Measurements from ENCODE around the gene ESPN.

The ESPN gene

DNA sequence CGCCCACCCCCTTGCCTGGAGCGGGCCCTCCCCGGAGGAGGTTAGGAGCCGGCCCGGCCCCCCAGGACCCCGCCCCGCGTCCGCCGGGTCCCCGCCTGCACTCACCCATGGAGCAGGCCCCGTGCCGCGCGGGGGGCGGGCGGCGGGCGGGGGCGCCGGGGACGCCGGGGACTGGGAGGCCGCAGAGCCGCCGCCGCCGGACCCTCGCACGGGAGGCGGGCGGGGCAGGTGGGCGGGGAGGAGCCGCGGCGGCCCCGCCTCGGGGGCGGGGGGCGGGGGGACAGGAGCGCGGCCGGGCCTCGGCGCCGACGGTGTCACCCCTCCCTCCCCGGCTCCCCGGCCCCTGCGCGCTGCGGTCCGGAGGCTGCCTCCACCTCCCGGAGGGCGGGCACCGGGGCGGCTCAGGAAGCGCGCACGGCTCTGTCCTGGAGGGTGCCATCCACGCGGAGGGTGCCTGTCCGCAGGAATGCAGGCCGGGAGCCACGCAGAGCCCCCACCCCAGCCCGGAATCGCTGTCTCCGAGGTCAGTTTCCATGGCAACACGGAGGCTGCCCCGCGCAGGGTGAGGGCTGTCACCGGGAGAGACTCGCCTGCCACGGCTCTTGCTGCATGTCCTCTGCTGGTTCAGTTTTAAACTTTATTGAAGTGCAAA lies 72.8 kb downstream of the ESPN start:
- DNase-seq (ENCODE audit: low spot score): peak; percentile 81

DNA sequence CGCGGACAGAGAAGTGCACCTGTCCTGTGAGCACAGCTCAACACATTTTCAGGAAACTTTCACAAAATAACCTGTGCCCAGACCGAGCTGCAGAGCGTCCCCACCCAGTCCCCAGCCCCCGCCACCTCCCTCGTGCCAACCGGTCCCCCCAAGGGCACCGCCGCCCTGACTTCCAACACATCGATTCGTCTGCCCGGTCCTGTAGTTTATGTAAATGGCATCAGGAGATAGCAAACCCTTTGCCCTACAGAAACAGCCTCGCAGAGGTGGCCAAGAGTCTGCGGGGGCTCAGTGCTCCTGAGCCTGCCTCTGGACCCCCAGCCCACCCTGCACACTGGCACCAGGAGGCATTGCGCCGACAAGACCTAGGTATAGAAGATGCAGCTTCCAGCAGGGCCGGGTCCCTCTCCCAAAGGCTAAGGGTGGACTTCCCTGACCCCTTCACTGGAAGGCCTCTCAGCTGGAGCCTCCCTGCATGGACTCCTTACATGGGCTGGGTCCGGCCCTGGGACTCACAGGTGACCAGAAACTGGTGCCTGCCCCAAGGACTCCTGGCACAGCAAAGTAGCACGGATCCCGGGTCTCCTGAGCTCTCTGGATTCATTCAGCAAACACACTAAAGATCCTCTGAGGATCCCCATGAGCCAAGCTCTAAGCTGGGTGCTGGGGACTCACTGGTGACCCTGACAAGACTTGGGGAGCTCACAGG lies 73.4 kb downstream of the ESPN start:
- no peak for DNase-seq (ENCODE audit: low spot score)

DNA sequence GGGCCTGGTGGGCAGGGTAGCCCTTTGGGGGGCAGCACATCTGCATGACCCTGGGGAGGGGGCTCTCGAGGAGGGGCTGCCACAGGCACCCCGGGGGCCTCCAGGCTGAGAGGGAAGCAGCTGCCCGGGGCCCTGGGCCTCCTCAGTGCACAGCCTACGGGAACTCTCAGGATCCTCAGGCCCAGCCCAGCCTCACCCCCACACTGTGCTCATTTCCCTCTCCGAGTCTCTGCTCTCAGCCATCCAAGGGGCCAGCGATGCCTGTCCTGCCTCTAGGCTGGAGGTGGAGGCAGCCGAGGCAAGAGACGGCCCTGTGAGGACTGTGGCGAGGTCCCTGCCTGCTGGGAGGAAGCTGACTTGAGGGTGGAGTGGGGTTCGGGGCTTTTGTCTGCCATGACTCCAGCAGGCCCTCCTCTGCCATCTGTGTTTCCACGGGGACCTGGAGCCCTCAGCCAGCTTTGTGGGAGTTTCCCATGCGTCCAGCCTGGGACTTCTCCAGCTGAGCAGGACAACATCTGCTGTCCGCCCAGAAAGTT lies 74.1 kb downstream of the ESPN start:
- no peak for DNase-seq (ENCODE audit: low spot score)

DNA sequence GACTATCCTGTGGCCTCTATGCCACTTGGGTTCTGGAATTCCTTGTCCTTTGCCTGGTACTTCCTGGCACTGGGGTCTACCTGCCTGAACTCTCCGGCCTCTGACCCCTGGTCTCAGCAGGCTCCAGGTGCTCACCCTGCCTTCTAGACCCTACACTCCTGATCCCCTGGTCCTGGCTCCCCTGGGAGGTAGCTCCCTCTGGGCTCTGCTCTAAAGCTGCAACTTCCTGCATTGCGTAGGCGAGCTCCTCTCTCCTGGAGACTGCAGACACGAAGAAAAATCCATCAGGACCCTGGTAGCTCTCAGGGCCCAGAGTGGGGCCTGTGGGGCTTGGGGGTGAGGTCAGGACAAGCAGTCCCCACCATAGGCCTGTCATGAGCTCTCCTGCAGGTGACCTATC lies 74.7 kb downstream of the ESPN start:
- no peak for DNase-seq (ENCODE audit: low spot score)

DNA sequence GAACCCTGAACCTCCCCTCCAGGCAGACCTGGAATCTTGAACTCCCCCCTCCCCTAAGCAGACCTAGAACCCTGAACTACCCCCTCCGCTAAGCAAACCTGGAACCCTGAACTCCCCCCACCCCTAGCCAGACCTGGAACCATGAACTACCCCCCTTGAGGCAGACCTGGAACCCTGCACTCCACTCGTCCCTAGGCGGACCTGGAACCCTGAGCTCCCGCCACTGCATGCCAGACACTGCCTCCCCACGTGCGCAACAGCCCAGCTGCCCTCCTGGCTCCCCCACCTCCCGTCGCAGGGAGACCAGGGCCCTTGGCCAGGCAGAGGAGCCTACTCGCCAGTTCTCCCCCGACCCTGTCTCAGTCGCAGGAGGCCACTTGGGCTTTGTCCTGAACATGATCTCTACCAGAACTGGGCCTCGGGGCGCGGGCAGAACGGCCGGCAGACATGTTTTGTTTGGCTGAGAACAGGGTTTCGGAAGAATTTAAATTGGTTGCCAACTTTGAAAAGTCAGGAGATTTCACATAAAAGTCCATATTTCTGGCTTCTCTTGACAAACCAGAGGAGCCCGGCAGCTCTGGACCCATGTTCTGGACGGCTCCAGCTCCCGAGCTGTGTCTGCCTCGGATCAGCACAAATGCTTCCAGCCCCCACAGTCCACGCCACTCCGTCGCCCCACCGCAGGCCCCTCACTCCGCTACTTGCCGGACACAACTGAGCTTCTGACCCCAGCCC lies 76.1 kb downstream of the ESPN start:
- no peak for DNase-seq (ENCODE audit: low spot score)

DNA sequence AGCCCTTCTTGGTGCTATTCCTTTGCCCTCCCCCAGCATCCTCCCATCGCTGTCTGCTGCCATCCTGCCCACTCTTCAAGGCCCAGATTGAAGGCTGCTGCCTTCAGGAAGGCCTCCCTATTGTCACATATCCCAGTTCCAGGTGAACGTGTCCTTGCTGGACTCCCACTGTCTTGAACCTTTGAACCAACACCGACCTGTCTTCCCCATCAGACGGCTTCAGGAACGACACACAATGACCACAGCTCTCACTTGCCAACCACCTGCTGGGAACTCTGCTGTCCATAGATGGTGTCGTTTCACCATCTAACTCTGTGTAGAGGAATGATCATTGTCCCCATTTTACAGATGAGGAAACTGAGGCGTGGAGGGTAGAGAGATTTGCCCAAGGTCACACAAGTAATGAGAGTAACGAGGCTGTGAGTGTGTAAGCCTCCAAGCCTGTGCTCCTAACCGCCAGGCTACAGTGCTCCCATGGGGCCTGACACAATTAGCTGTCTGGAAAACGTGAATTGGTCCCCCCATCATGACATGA lies 76.8 kb downstream of the ESPN start:
- no peak for DNase-seq (ENCODE audit: low spot score)

DNA sequence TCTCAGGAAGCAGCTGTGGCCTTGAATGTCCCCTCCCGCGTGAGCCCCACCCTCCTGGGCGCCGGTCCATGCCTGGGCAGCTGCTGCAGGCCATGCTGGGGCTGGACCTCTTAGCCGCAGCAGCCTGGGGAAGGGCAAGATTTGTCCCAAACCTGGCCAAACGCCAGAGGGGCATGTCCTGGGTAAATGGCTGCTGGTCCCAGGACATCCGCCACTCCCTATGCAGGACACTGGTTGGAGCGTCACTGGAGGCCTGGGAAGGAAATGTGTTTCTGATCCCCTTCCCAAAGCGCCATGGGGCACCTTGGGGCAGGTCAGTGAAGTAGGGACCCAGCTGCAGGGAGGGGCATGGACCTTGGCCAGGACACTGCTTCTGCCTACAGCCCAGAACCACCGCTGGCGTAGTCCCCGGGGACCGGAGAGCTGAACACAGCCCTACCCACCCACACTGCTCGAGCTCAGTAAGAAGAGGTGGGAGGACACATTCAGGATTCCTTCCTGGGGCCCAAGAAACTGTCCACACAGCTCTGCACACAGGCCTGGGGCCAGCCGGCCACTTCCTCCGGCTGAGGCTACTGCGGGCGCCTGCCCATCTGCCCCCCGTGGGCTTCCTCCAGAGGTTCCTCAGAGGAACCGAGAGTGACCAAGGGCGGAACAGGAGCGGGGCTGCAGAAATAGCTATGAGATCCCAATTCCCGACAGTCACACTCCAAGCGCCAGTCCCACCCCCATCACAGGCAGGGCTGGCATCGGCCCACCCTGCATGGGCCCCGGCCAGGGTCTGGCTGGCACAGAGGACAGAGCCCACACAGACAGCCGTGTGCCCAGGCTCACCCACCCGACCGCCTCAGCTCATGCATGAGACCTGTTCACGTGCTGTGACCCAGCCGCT lies 77.7 kb downstream of the ESPN start:
- no peak for DNase-seq (ENCODE audit: low spot score)

DNA sequence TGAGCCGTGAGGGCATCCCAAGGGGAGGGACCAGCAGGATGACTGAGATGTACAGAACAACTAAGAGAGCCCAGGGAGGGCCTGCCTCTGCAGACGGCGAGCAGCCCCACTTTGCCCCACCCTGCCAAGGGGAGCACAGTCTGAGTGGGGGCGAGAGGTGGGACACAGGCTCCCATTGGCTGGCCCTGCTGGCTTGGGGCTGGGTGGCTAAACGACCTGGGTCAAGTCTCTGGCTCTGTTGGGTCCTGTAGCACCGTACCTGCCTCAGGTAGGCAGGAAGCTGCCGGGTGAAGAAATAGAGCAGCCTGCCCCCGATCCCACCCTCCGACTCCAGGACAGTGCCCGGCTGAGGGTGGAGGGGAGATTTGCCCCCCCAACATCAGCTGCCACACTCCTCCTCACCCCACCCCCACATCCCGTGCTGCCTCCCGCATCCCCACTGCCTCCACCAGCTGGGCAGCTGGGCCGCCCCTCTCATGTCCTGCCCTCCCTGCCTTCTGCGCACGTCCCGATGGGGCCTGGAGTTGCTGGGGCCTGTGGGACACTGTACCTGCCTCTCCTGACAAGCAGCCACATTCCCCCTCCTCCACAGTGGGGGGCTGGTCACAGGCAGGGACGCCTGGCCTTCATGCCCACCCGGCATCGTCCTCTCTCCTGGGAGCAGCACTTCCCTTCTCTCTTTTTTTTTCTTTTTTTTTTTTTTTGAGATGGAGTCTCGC lies 79.5 kb downstream of the ESPN start:
- no peak for DNase-seq (ENCODE audit: low spot score)

DNA sequence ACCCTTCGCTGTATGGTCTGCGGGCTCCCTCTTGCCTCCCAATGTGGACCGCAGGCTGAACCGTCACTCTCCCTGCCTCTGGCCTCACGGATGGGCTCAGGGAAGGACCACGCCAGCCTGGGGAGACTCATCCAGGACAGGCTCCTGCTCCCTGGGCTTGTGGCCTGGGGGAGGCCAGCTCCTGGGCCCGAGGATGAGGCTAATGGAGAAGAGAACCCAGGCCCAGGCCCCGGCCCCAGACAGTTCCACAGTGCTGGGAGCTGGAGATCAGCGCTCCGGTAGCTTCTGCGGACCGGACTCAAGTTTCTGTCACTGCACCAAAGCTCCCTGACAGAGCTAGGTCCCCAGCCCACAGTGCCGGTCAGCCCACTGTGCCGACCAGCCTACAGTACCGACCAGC lies 80.3 kb downstream of the ESPN start:
- DNase-seq (ENCODE audit: low spot score): no peak

DNA sequence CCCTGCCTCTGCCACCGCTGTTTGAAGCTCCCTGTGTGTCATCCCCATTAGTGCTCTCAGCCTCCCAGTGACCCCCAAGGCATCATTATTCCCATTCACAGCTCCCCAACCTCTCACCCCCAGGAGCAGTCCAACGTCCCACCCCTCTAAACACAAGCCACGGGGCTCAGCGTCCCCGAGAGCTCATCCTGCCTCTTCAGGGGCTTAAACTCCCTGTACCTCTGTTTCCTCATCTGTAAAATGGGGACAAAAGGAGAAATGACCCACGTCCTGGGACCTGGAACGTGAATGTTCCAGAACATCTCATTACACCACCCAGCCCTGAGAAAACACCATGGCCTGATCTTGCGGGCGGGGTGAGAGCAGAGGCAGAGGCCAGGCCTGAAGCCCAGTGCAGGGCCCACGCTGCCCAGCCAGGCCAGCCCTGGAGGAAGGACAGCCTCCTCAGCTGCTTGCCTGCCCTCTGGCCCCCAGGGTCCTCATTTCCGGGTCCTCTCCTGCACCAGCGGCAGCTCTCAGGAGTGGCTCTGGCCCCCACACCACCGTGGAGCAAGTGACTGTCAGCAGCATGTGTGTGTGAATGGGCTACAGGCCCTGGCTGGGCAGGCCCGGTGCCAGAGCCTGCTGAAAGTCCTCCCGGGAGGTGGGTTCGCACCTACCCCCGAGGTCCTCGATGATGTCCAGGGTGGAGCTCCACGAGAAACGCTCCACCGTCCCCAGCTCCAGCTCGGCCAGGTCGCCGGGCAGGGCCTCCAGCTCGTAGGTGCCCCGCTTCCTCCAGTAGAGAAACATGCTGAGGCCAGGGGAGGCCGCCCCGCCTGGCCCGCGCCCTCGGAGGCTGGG lies 81.0 kb downstream of the ESPN start:
- no peak for DNase-seq (ENCODE audit: low spot score)

DNA sequence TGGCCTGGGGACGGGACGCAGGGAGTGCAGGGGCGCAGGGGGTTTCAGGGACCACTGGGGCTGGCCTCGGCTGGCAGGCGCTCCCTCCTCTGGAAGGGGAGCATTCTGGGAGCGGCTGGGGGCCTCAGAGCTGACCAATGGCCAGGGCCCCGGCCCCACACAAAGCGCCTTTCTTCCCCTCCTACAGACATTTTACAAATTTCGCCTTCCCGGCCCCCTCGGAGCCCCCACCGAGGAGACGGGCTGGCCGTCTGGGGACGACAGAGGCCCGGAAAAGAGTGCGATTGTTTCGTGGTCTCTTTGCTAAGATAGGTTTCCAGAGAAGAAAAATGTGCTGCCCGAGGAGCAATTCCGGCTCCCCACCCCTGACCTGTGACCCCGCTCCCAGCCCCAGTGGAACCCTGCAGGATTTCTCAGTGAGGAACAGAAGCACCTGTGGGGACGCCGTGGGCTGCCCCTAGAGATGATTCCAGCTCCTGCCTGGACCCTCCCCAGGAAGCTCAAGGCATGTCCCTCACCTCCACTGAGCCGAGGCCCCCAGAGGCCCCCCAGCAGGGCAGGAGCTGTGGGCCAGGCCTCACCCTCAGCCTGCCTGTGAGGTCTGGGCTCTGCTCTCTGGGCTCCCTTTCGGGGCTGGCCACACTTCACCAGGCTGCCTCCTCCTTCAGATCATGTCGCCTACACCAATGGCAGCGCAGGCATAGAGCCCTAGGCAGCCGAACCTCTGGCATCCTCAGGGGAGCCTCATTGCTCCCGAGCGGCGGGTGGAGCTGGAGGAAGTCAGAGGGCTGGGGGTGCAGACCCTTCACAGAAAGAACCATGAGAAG lies 81.8 kb downstream of the ESPN start:
- no peak for DNase-seq (ENCODE audit: low spot score)

DNA sequence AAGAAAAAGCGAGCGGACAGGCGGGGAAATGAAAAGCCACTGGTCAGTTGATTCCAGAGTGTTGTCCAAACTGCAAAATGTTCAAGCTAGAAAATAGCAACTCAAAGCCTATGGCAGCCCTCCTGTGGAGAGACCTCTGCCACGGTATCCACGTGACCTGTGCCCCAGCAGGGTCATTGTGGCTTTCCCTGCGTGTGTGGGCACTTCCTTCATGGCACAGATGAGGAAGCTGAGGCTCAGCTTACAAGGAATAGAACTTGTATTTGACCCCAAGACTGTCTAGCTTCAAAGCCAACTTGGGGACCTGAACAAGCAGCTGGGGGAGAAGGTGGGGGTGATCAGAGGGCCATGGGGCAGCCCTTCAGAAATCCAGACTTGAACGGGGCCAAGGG lies 82.5 kb downstream of the ESPN start:
- DNase-seq (ENCODE audit: low spot score): no peak

DNA sequence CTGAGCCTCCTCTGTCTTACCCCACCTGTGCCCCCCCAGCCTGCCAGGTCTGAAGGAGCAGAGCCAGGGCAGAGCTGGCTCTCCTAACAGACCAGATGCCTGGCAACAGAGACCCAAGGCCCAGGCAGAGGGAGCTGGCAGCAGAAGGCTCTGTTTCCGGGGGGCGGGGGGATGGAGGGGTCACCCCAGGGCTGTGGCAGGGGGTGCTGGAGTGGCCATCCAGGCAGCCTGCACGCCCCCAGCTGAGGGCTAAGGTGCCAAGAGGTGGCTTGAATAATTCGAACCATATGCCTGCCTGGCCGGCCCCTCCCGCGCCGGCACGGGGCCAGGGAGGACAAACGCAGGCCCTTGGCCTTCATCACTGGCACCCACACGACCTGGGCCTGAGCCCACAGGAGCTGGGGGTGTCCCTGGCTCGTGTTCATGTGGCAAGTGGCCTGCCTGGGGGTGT lies 82.9 kb downstream of the ESPN start:
- no peak for DNase-seq (ENCODE audit: low spot score)

DNA sequence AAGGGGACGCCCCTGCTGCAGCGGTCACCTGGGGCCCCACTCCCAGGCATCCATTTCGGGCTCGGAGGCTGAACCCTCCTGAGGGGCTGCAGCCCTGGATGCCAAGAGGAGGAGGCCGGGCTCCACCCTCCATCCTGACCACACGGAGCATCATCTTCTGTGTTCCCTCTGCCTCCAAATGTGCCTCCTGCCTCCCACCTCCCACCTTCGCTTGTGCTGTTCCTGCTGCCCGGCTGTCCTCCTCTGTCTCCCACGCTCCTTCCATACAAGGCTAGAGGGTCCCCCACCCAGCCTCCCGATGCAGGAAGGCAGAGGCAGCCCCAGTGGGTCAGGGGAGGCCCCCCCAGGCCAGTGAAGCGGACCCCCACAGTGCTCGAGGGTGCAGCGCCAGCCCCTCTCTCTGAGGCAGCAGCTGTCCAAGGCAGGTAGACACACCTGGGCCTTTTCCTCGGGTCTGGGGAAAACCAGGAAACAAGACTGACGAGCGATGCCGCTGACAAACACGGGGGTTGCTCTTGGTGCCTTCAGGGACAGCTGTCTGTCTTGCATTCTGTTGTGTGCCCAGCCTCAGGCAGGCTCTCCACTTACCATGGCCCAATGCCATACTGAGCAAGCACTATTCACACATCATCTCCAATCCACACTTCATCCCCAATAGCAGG lies 83.7 kb downstream of the ESPN start:
- no peak for DNase-seq (ENCODE audit: low spot score)

DNA sequence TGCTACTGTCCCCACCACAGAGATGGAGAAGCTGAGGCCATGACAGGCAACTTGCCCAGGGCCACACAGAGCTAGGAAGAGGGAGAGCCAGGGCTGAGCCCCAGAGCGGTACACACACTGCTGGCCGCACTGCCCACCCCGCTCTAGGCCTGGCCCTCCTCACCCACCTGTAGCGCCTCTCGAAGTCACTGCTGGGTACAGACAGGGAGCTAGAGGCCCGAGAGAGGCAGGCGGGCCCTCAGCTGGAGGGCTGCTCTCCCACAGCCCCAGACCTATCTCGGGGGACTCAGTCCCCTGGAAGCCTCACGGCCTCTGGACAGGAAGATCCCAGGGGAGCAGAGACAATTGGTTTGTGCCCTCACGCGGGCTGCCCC lies 84.2 kb downstream of the ESPN start:
- DNase-seq (ENCODE audit: low spot score): no peak

DNA sequence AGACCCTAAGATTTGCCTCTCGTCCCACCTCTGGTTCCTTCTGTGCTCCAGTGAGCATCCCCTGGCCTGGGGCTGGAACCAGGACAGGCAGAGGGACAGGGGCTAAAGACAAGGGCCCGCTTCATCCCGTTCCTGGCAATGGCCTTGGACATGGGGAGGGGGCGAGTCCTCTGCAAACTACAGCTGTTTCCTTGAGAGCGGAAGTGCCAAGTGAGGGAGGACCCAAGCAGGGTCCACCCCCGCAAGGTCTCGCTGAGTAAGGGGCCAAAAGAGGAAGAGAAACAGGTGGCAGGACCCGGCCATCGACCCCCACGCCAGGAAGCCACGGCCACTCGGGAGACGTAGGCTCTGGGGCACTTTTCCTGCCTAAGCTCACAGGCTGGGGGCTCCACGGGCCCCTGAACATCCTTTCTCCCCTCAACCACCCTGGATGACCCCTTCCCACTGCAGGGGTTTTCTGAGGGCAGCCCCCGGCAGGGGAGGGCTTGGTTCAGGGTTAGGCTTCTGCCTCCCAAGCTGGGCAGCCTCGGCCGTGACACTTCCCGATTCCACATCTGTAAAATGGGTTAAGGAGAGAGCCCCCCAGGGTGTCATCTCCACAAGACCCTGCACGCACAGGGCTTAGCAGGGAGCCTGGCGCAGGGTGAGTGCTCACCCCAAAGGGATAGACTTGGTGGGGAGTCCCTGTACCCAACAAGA lies 84.8 kb downstream of the ESPN start:
- DNase-seq (ENCODE audit: low spot score): no peak

DNA sequence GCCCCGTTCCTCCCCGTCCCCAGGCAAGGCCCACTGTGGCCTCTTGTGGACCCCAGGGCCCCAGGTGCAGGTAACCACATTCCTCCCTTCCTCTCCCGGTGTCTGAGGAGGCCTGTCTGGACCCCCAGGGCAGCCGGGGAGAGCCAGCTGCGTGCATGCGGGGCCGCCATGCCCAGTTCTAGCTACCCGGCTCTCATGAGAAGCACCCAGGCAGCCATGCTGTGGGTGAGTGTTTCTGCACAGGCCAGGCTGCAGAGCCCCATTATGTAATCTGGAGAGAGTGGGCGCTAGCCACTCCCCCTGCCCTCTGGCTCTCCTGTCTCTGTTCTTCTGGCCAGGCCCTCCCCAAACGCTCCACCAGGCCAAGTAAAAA lies 85.3 kb downstream of the ESPN start:
- no peak for DNase-seq (ENCODE audit: low spot score)

DNA sequence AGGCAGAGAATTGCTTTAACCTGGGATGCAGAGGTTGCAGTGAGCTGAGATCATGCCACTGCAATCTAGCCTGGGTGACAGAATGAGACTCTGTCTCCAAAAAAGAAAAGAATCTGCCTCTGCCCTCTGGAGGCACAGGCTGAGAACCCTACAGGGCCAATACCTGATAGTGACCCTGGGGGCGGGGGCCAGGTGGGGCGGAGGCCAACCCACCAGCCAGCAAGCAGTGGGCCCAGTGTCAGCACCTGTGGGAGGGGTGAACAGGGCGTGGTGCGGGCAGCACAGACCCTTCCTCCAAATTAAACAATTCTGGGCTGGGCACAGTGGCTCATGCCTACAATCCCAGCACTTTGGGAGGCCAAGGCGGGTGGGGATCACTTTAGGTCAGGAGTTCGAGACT lies 85.9 kb downstream of the ESPN start:
- no peak for DNase-seq (ENCODE audit: low spot score)

All from AG08396 (cell line).